GM19099 (cell line): Measurements from ENCODE around the gene ITGA8.

Experiments used
- POLR2A ChIP-seq: IDR thresholded peaks from 3 replicates; pipeline ENCODE4 v1.6.1; 2011; ENCODE audit warnings: low read depth; ENCODE audit not compliant: insufficient read length; ENCODE audit errors: extremely low read depth

ITGA8 gene

DNA sequence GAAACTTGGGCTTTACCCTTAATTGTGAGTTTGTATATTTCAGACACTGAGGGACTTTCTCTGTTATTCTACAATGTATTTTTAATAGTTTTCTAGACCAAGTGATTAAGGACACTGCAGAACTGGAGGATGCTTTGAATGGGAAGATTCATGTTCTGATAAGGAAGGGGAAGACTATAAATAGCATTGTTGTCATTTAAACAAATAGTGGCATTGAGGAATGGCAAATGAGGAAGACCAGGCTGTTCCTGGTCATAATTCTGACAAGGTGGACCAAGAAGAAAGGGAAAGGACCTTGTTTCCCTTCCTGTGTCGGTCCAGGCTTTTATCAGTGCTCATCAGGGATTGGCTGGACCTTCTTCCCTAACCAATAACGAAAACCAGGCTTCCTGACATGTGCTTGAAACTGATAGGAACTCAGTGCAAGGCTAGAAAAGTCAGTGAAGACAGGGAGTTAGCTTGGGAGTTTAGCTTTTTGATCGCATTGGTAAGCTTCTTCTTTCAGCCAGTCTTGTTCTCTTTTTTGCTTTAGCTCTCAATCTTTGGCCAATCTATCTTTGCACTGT lies 116.2 kb downstream of the ITGA8 start:
- TF ChIP-seq POLR2A = no peak

DNA sequence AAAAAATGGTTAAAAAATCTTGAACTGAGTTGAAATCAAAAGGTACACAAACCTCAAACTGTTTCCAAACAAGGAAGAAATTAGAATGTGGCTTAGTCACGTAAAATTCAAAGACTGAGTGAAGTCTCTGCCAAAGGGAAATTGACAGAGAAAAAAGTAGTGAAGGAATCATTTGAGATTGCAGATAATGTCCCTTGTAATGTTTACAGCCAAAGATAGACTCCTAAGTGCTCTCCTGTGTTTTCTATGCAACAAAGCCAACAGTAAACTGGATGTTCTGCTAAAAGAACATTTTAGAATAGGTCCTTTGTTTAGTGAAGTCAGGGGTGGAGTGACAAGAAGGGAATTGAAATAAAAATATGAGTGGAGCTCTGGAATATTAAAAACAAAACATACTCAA lies 117.9 kb downstream of the ITGA8 start:
- TF ChIP-seq POLR2A = no peak

DNA sequence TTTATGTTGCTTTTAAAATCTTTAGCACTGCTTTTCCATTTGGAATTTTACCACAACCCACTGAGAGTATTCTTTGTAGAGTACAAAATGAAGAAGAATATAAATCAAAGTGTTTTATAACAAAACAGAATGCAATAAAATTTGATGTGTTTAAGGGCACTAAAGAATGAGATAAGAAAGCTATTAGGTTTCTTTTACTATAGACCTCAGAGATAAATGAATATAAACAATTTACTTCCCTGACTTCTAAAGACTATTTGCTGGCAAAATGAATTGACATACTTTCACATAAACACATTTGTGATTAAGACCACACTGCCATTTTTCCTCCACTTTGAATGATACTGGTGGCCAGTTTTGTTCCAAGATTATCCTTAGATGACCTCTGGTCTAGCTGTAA lies 124.5 kb downstream of the ITGA8 start:
- no peak for TF ChIP-seq POLR2A

DNA sequence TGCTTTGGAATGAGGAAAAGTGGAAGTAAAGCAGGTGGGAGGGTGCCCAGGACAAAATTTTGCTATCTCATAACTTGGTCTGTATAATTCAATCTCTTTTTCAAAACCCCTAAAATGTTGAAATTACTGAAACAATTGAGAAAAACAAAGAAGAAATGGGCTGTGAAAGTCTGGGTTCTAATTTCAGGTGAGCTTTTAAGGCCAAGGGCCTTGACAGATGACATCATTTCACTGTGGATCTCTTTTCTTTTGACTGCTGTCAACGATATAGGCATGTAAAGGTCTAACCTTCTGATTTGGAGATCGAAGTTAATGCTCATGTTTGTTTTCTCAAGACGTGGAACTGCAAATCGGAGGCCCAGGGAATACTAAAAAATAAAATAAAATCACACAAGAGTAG lies 127.8 kb downstream of the ITGA8 start:
- TF ChIP-seq POLR2A = no peak

DNA sequence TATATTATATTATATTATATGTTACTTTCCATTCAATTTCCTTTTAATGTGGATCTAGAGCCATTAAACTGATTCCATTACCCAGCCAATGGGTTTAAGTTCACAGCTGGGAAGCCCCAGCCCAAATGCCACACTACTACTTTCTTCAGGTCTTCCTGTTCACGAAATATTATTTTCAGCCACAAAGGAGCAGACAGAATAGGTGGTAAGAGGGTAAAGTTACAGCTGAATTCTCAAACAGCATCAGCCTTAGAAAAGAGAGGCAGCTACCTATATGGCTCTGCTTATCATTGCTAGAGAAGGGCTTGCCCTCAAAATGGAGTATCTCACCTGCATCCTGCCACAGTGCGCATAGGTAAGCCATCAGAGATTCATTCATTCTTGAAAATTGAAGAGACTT lies 128.3 kb downstream of the ITGA8 start:
- TF ChIP-seq POLR2A = no peak

DNA sequence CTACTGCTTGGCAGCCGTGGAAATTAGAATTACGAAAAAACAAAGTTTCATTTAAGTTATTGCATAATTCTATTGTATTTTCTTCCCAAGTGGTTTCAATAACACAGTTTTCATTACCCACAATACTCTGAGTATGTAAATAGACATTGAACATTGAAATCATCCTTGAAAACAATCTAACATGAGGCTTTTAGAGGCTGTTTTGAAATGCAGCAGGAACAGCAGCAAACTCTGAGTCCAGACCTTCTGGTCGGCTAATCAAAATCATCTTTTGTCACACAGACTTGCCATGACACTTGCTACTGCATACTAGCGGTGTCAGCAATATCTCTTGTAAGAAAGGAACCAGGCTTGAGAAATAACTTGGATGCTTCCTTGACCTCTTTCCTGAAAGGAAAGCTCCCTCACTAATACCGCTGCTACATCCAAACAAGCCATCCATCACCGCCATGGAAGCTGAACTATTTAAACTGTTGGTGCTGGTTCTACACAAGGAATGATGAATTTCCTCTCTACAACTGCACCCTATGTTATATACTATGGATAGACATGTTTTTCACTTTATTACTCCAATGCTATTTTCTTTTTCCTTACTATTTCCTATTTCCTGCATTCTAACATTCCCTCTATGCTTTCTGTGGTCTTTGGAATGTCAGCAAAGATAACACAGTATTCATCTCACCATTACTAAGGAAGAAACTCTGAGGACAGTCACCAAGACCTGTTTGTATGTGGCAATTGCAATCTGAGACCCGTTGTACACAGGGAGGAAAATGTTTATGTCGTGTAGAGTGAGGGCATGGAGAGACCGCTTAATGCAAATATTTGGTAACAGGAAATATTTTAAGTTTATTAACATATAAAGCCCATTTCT lies 130.8 kb downstream of the ITGA8 start:
- no peak for TF ChIP-seq POLR2A

DNA sequence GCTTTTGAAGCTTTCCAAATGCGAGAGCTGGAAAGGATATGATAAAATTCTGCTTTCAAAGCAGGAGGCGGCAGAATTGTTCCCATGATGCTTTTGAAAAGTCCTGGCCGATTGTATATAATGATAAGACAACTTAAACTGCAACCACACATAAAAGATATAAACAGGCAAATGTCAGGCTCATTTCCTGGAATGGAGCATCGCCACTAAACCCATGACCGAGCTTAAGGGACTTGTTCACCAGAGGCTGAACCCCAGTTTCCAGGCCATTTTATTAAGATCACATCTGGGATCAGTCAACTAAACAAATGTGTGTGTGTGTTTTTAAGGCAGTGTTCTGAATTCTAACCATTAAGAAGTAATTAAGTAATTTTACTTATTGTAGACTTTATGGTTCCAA lies 131.6 kb downstream of the ITGA8 start:
- no peak for TF ChIP-seq POLR2A

DNA sequence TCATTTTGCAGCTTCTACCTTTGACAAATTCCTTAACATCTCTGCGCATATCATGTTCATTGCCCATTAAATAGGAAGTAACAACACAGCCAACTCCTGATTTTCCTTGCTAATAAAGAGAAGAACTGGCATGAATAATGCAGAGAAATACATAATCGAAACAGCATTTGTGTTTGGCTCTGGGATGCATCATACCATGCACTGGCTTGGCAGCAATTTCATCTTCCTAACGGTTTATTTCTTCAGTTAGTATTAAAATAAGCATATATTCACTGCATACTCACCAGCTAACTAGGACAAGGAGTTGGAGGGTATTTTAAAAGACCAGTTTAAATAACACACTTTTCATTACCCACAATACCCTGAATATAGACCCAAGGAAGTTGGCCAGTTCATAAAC lies 132.5 kb downstream of the ITGA8 start:
- TF ChIP-seq POLR2A = no peak

DNA sequence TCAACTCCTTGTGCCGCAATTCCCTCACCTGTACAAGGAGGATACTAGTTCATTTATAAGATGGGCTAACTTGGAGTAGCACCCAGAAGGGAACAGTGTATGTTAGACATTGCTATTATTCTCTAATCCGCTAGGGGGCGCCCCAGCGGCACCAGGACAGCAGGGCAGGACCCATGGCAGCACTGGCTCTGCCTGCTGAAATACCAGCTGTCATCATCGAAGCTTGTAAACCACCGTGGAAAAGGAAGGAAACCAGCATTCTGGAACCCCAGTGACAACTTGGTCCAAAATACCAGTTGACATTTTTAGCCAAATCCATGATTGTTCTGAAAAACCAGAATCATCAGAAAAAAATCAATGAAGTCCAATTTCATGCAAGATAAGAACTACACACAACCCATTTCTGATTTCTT lies 134.4 kb downstream of the ITGA8 start:
- TF ChIP-seq POLR2A = no peak

DNA sequence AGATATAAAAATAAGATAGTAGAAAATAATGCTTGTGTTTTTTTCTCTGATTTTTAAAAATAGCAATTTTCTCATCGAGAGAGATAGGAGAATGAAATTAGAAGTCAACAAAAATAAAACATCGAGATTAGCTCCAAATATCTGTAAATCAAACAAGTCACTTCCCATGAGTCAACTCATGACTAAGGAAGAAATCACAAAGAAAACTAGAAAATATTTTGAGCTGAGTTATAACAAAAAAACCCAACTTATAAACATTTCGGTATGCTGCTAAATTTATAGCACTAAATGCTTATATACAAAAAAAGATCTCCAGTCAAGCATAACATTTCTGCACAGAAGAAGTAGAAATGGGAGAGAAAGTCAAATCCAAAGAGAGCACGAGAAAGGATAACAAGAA lies 140.1 kb downstream of the ITGA8 start:
- no peak for TF ChIP-seq POLR2A

DNA sequence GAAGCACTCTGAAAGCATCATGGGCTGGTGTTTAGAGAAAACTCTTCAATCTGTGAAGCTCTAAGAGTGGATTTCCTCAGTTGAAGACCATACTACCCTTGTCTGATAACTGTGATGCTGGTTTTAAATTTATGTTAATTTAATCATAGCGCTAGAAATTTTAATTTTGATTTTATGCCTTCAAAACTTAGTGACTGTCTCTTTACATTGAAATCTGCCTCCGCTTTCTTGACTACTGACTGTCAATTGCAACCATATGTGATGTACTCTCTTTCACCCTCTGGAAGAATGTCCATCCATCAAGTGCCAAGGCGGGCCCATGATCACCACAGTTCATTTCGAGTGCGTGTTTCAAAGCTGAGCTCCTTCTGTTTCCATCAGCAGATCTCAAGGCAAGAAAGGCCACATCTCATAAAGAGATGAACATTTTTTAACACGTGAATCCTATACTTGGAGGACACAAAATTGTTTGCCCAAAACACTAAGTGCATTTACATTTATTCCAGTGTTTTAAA lies 147.1 kb downstream of the ITGA8 start:
- TF ChIP-seq POLR2A = no peak

DNA sequence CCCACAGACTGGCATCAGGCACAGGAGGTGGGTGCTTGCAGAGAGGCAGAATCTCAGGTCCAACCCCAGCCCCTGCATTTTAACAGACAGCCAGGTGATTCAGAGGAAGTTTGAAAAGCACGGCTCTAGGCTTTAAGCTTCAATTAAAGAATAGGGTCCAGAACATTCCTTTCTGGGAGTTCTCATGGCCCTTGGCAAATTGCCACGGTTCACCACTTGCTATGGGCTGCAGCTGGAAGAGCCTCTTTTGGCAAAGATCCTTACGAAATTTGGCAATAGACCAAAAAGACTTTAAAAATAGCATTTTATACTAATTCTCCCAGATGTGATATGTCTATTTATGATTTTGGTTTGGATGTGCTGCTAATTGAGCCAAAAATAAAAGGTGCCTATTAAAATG lies 148.1 kb downstream of the ITGA8 start:
- TF ChIP-seq POLR2A = no peak

DNA sequence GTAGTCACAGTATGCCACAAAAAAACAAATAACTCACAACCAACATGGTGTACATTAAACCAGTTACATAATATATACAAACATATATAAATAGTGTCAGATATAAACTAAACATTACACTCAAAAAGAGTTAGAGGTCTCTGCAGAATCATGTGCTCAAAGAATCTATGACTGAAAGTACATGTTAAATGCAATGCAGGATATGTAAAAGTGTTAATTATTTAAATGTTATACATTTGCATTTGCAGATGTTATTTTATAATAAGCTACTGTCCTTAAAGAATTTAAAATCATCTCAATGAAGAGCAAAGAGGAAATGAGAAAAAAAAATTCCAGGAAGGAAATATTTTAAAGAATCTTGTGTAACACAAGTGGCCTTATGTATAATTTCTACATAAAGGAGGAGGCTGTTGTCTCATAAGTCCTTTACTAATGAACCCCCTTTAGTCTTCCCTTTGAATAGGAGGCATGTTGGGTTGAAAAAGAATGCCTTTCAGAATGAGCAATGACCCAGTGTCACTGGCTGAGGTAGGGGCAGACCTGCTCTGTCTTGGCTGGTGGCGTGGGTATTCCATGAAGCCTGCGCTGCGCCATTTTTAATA lies 148.9 kb downstream of the ITGA8 start:
- no peak for TF ChIP-seq POLR2A

DNA sequence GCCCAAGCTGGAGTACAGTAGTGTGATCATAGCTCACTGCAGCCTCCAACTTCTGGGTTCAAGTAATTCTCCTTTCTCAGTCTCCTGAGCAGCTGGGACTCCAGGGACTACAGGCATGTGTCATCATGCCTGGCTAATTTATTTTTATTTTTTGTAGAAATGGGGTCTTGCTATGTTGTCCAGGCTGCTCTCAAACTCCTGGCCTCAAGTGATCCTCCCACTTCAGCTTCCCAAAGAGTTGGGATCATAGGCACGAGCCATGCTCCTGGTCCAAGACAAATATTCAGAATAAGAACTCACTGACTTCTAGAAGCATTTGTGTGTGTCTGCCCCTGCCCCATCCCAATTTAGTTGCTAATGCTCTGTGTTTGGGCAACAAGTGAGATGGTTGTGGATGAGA lies 151.8 kb downstream of the ITGA8 start:
- TF ChIP-seq POLR2A = no peak

DNA sequence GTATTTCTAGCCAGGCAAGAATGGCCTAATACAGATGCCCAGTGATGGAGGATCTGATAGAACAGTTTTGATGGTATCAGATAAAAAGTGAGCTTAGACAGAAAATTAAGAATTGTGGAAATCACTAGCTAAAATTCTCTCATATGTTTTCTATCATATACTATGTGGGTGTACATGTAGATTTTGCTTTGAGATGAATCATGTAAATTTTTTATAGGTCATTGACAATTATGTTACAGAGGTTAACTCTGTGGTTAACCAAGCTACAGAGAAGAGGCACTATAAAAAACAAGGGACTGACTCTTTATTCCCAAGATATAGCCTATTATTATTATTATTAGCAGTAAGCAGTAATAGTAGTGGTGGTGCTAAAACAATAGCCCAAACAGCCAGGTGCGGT lies 156.5 kb downstream of the ITGA8 start:
- TF ChIP-seq POLR2A = no peak

DNA sequence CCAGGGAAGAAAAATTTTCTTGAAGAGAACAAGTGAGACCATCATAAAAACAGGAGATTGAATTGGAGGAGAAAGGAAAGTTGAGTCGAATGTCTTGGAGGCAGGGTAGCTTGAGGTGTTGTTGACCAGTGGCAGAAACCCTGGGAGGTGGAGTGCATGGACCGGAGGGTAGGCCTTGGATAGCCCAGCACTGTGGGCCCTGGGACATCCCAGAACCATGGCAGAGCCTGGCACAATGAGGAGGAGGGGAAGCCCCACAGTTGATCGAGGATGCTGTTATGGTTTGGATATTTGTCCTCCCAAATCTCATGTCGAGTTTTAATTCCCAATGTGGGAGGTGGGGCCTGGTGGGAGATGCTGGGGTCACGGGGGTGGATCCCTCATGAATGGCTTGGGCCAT lies 157.1 kb downstream of the ITGA8 start:
- TF ChIP-seq POLR2A = no peak
